Fibroblast of skin of left biceps (primary cell): Measurements from ENCODE around the gene RAB11FIP3.

Experiments
- DNase-seq, 2 experiments: peaks; one replicate each; pipeline ENCODE4 v3.0.0-alpha.2; 2013; ENCODE audit warnings: low read depth in 2 of 2

Gene RAB11FIP3

GRCh38 chr16:567373-568256 is 142.2 kb downstream of the RAB11FIP3 start:
- no peak for DNase-seq

GRCh38 chr16:568401-569258 is 143.2 kb downstream of the RAB11FIP3 start:
- DNase-seq, result no peak

- DNase-seq, result no peak
Measured at GRCh38 chr16:569445-570254, 144.2 kb downstream of the RAB11FIP3 start, which contains the start of gene PIGQ. Gene PIGQ (plus strand): TSS chr16:569968. CDS start chr16:574075, 4,107 bp downstream.
